ENCODE measurements around the gene GPANK1.
A peak's percentile ranks its signal among the peaks of the same experiment; 100 is the strongest.

Gene GPANK1

DNA sequence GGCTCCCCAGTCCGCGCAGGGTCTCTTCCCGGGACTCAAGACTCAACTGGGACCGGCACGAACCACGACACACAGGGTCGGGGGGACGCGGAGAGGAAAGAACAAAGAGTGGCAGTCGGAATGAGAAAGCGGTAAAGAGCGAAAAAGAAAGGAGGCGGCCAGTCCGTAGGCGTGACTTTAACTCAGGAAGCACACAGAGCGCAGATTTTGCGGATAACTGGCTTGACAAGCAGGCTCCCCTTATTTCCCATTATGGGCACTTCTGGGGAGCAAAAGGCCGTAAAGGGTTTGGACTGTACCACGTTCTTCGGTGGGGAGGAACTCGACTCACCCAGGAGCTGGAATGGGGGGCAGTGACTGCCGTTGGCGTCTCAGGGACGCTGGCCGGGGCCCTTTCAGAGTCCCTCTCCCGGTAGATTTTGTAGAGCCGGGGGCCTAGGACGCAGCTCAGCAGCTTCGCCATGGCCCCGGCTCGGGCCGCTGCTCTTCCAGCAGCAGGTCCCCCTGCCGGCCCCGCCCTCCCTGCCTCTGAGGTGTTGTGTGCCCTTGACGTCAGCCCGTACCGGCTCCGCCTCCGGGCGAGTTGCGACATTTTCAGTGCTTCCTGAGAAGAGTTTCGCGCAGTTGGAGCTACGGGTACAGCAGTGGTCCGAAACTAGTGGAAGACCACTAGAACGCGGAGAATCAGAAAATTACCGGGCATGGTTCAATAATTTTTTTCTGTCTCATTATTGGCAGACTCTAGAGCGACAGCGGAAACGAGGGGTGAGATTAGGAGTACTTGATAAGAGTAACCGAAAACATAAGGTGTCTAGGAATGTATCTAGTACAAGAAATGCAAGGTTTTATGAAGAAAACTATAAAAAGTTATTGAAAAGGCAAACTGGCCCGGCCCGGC is 38.3 kb upstream of the GPANK1 start, which contains the start of gene ABHD16A:
Gene ABHD16A (minus strand): TSS at position 506 of the 898 bp plus-strand sequence. CDS start 43 bp downstream, at position 463.
- Histone ChIP-seq H3K27ac (replicated peaks) (peak within 1 kb of the TSS; percentile 96), H3K4me3 (replicated peaks; ENCODE audit: insufficient read depth, low read length) (peak within 1 kb of the TSS; percentile 64), H3K27me3 (ENCODE audit: insufficient read depth, poor library complexity, severe bottlenecking) (no peaks in the 10 kb centered on the region)
- TF ChIP-seq, protein P1, sequence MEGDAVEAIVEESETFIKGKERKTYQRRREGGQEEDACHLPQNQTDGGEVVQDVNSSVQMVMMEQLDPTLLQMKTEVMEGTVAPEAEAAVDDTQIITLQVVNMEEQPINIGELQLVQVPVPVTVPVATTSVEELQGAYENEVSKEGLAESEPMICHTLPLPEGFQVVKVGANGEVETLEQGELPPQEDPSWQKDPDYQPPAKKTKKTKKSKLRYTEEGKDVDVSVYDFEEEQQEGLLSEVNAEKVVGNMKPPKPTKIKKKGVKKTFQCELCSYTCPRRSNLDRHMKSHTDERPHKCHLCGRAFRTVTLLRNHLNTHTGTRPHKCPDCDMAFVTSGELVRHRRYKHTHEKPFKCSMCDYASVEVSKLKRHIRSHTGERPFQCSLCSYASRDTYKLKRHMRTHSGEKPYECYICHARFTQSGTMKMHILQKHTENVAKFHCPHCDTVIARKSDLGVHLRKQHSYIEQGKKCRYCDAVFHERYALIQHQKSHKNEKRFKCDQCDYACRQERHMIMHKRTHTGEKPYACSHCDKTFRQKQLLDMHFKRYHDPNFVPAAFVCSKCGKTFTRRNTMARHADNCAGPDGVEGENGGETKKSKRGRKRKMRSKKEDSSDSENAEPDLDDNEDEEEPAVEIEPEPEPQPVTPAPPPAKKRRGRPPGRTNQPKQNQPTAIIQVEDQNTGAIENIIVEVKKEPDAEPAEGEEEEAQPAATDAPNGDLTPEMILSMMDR (IDR thresholded peaks at IDR 0.05; ENCODE audit: insufficient read depth, low read length): no peak
- TF ChIP-seq GABPA (IDR thresholded peaks at IDR 0.05; ENCODE audit: low read depth): peak; percentile 47
- TF ChIP-seq, protein P2, sequence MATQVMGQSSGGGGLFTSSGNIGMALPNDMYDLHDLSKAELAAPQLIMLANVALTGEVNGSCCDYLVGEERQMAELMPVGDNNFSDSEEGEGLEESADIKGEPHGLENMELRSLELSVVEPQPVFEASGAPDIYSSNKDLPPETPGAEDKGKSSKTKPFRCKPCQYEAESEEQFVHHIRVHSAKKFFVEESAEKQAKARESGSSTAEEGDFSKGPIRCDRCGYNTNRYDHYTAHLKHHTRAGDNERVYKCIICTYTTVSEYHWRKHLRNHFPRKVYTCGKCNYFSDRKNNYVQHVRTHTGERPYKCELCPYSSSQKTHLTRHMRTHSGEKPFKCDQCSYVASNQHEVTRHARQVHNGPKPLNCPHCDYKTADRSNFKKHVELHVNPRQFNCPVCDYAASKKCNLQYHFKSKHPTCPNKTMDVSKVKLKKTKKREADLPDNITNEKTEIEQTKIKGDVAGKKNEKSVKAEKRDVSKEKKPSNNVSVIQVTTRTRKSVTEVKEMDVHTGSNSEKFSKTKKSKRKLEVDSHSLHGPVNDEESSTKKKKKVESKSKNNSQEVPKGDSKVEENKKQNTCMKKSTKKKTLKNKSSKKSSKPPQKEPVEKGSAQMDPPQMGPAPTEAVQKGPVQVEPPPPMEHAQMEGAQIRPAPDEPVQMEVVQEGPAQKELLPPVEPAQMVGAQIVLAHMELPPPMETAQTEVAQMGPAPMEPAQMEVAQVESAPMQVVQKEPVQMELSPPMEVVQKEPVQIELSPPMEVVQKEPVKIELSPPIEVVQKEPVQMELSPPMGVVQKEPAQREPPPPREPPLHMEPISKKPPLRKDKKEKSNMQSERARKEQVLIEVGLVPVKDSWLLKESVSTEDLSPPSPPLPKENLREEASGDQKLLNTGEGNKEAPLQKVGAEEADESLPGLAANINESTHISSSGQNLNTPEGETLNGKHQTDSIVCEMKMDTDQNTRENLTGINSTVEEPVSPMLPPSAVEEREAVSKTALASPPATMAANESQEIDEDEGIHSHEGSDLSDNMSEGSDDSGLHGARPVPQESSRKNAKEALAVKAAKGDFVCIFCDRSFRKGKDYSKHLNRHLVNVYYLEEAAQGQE (IDR thresholded peaks at IDR 0.05; ENCODE audit: insufficient replicate concordance, low read depth): peak; percentile 38
- peak; percentile 100 for DNase-seq (ENCODE audit: low read depth in 1 of 2, low spot score in 1 of 2)

DNA sequence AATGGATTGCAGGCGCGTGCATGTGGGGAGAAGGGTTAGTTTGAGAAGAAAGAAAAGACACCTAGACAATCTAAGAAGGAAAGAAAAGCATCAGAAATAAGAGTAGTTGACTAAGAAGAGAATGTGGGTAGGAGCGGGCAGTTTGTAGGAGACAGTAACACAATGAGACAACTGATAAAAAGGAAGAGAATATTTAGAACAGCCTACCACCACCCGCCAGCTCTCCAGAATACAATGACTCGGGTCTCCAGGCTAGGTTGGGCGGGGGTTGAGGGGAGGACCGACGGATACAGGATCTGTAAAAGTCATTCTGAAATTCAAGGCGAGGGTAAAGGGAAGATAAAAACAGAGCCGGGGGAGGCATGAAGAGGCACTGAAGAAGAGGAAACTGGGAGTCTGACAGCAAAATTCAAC is 37.6 kb upstream of the GPANK1 start:
- no peak for TF ChIP-seq SPI1 (IDR thresholded peaks at IDR 0.05; ENCODE audit: borderline replicate concordance, low read depth)
- TF ChIP-seq, protein P1 (IDR thresholded peaks at IDR 0.05; ENCODE audit: insufficient read depth, low read length): no peak
- peak overlapping the region; percentile 96 for H3K27ac ChIP-seq (replicated peaks)
- no peak for DNase-seq (ENCODE audit: low read depth in 1 of 2, low spot score in 1 of 2)
- H3K4me3 ChIP-seq (replicated peaks; ENCODE audit: insufficient read depth, low read length): peak overlapping the region; percentile 64
- no peaks in the 10 kb centered on the region for H3K27me3 ChIP-seq (ENCODE audit: insufficient read depth, poor library complexity, severe bottlenecking)

DNA sequence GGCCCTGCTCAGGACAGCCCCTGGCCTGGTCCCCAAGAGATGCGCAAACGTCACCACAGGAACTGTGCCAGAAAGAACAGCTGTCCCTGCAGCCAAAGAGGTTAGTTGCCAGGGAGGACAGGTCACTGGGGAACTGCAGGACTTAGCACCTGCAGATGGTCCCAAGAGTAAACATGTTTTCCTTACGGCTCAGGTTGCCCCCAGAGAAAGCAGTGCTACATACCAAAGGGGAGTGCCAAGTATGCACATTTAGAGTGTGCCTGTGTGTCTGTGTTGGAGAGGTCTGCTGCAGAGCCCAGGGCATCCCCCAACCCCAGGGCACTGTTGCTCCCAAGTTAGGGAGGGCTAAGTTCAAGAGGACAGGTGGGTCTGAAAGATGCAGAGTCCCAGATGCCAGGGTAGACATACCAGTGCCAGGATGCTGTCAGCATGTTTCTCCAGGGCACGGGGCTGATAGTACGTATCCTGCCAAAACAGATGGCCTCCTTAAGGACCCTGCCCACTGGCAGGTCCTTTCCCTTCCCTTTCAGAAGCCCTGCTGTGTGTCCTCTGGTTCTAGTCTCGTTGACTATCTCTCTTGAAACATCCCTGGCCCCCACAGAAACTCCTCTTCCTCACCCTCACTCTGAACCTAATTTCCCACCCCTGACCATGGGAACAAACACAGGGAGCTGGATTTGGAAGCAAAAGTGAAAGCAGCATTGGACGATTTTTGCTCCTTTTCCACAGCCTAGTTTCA is 37.0 kb upstream of the GPANK1 start:
- no peaks in the 10 kb centered on the region for H3K27me3 ChIP-seq (ENCODE audit: insufficient read depth, poor library complexity, severe bottlenecking)
- TF ChIP-seq, protein P2 (IDR thresholded peaks at IDR 0.05; ENCODE audit: insufficient replicate concordance, low read depth): no peak
- TF ChIP-seq SPI1 (IDR thresholded peaks at IDR 0.05; ENCODE audit: borderline replicate concordance, low read depth): no peak
- no peak for TF ChIP-seq POLR2AphosphoS5 (IDR thresholded peaks at IDR 0.05; ENCODE audit: low read depth)
- TF ChIP-seq GABPA (IDR thresholded peaks at IDR 0.05; ENCODE audit: low read depth): no peak
- TF ChIP-seq, protein P1 (IDR thresholded peaks at IDR 0.05; ENCODE audit: insufficient read depth, low read length): no peak
- H3K27ac ChIP-seq (replicated peaks): peak overlapping the region; percentile 96
- DNase-seq (ENCODE audit: low read depth in 1 of 2, low spot score in 1 of 2): no peak
- H3K4me3 ChIP-seq (replicated peaks; ENCODE audit: insufficient read depth, low read length): peak overlapping the region; percentile 64

Data from HL-60 (cell line).